Stimulated activated CD4-positive, alpha-beta T cell treated with anti-CD3 and anti-CD28 coated beads, Interleukin-1b, Interleukin-23, amount 100 ng/mL, for 1 hour (primary cell): ENCODE measurements around the gene ZMIZ2.
"Not testable (repeated sequence)": the region's sequence is repeated elsewhere in the genome, so short reads cannot be mapped to it uniquely, and the experiment has no call there.

ENCODE experiments used
- DNase-seq, 2 donors: peaks; one replicate each; pipeline ENCODE4 v3.0.0-alpha.2; 2020; ENCODE audit warnings: low read depth in 2 of 2

Gene ZMIZ2

DNA sequence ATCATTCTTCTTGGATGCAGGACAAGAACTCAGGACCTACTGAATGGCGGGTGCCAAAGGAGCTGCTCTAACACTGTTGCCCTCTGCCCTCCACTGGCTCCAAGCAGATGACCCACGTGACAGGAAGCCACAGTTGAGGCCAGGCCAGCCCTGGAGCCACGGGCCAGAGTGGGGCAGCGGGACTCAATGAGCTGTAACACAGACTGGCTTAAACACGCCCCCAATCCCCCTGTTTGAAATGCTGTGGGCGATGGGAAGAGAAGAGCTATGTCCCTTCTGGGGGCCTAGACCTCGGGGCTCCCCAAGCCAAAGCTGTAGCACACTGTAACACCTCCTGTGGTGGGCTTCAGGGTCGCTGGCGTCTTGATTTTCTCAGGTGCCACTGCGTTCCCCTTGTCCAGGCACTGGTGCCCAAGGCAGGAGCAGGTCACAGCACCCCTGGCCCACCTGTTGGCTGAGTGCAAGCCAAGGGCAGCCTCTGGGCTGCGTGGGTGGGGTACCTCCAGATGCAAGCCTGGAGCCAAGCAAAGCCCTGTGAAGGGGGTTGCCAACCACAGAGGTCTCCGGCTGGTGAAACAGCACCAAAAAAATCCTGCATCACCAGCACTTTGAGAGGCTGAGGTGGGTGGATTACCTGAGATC, 18.6 kb upstream of the ZMIZ2 start:
- DNase-seq, result no peak

DNA sequence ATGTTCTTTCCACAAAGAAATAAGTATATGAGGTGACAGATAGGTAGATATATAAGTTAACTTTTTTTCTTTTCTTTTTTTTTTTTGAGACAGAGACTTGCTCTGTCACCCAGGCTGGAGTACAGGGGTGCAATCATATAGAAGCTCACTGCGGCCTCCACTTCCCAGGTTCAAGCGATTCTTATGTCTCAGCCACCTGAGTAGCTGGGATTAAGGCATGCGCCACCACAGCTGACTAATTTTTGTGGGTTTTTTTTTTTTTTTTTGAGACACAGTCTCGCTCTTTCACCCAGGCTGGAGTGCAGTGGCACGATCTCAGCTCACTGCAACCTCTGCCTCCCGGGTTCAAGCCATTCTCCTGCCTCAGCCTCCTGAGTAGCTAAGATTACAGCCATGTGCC, 15.7 kb upstream of the ZMIZ2 start:
- not testable (repeated sequence) for DNase-seq

- no peak for DNase-seq
These were observed 14.8 kb upstream of the ZMIZ2 start for GRCh38 chr7:44733708-44734481.

GRCh38 chr7:44735403-44736165, 13.1 kb upstream of the ZMIZ2 start:
- DNase-seq, result peak in 1 of 2 donors; percentile 18

- no peak for DNase-seq
These were observed 11.8 kb upstream of the ZMIZ2 start for GRCh38 chr7:44736896-44737295.

DNA sequence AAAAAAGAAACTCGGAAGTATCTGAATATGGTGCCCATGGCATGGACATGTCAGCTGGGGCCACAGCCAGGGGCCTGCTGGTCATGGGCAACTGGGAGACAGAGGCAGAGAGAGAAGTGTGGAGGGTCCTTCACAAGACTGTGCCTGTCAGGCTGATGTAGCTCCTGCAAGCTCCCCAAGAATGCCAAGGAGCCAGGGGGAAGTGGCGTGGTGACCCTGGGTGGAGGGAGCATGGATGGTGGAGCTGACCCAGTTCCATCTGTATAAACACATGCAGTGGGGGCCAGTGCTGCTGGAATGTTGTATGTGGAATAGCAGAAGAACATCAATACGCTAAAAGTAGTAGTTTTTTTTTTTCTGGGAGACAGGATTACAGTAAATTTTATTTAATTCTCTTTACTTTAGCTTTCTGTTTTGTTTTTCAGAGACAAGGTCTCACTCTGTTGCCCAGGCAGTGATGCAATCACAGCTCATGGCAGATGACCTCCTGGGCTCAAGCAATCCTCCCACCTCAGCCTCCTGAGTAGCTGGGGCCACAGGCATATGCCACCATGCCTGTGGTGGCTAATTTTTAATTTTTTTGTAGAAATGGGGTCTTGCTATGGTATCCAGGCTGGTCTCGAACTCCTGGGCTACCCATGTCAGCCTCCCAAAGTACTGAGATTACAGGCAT, 10.5 kb upstream of the ZMIZ2 start:
- DNase-seq, result no peak

DNA sequence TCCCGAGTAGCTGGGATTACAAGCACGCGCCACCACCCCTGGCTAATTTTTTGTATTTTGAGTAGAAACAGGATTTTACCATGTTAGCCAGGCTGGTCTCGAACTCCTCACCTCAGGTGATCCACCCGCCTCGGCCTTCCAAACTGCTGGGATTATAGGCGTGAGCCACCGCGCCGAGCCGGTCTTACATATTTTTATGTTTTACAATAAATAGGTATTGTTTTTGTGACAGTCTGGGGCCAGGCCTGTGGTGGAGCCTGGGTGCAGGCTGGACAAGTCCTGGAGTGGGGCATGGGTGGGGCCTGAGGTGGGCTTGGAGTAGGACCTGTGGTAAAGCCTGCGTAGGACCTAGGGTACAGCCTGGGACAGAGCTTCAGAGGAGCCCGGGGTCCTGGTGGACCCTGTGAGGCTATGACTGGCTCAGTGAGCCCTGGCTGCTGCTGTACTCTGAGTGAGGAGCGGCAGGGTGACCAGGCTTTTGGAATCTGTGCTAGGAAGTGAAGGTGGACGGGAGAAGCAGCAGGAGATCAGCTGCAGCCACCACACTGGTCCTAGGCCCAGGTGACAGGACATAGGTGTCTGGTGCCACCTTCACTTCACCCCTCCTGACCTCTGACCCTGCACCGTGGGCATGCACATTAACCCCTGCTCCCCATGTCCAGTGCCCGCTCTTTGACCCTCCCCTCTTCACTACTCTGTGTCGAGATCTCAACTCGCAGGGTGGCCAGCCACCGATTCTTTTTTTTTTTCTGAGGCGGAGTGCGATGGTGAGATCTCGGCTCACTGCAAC, 9.6 kb upstream of the ZMIZ2 start:
- DNase-seq, result no peak

- DNase-seq, result no peak
These were observed 8.6 kb upstream of the ZMIZ2 start for GRCh38 chr7:44740055-44740454.

- DNase-seq, result no peak
These were observed 4.9 kb upstream of the ZMIZ2 start for GRCh38 chr7:44743750-44744149.

GRCh38 chr7:44748948-44749731, 493 bp downstream of the ZMIZ2 start:
- no peak for DNase-seq

DNA sequence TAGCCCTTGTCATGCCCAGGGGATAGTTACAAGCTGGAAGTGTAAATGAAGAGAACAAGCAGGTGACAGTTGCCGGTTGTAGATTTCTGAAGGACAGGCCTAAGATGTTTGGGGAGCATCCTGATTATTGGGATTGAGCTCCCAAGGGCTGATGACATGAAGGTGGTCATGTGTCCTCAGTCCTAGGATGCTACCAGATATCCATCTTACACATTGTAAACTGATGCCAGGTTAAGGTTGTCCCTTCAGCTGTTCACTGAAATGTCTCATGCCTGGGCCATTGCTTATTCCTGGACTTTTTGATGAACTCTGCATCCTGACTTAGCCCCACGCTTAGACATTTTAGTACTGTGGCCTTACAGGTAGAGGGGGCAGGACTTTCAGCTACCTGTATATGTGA, 1.3 kb downstream of the ZMIZ2 start:
- no peak for DNase-seq

- DNase-seq, result no peak
These were observed 1.8 kb downstream of the ZMIZ2 start for GRCh38 chr7:44750424-44750823.

DNA sequence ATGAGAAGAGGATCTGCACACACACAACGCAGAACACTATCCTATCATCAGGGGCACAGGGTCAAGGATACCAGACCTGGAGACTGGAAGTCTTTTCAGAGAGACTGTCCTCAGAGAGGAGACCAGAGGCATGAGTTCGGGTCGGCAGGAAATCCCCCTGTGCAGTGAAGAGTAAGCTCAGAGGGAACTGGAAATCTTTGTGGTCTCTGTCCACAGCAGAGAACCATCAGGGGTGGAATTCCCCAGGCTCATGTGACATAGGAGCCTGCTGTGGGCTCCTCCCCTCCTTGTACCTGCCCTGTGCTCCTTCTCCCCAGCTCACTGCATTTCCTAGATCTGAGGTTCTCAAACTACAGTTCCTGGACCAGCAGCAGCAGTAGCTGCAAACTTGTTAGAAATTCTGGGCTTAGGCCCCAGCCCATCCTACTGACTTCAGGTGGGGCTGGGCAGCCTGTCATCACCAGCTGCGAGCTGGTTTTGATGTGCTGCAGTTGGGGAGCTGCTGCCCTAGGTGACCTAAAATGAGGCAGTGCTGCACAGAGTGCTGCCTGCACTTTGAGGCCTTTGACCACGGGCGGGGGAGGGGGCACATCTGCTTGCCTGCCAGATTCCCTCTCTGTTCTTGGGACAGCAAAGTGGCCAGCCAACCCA, 2.4 kb downstream of the ZMIZ2 start:
- DNase-seq, result peak in 1 of 2 donors; percentile 18

DNA sequence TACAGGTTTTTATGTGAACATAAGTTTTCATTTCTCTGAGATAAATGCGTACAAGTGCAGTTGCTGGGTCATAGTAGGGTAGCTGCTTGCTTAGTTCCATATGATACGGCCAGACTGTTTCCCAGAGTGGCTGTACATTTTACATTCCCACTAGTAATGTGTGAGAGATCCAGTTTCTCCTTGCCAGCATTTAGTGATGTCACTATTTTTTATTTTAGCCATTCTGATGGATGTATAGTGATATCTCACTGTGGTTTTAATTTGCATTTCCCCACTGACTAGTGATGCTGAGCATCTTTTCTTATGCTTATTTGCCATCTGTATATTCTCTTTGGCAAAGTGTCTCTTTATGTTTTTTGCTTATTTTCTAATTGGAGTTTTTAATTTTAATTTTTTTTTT, 4.2 kb downstream of the ZMIZ2 start:
- no peak for DNase-seq

DNA sequence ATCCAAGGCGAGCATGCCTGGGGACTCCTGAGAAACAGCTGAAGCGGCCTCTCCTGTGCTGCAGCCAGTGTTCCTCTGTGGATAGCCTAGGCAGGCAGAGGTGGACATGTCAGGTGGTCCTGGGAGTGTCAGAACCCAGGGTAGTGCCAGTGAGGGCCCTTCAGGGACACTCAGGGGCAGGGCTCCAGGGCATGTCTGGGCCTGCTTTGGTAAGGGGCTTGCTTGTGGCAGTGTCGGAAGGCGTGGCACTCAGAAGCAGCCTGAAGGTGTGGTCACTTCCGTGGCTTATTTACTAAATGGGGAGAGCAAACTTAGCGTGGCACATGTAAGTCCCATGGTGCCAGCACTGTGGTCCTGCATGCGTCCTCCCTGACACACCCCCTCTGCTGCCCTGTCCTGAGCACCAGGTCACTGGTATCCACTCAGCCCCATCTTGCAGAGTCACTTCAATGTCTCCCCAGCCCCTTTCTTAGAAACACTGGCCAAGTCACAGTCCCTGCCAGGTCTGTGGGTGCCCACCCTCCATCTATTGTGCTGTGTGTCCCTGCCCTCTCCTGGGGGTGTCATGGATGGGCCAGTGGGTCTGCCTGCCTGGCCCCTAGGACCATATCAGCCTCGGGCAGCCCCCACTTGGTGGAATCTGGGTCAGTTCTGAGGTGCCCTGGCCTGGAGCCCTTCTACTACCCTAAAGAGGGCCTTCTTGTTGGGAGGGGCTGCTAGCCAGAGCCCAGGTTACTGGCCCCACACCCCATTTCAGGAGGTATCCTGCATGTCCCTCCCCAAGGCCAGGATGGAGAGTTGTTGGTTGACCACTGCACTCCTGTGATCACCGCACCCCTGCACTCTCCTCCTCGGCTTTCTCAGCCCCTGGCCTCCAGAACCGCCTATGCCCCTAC, 6.4 kb downstream of the ZMIZ2 start:
- DNase-seq, result no peak

- no peak for DNase-seq
These were observed 7.3 kb downstream of the ZMIZ2 start for GRCh38 chr7:44755698-44756627.

- no peak for DNase-seq
These were observed 8.3 kb downstream of the ZMIZ2 start for GRCh38 chr7:44756904-44757303.

DNA sequence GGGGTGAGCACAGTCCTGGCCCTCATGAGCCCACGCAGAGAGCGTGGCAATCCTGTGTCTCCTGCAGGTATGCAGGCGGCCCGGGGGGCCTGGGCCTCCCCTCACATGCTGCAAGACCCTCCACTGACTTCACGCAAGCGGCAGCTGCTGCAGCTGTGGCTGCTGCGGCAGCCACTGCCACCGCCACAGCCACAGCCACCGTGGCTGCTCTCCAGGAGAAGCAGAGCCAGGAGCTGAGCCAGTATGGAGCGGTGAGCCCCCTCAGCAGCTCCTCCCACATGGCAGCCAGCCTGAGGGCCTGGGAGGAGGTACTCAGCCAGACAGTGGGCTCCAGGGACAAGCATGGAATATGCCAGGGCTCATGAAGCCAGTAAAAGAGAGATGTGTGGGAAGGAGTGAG, 8.7 kb downstream of the ZMIZ2 start:
- no peak for DNase-seq
